K562 (cell line): Measurements from ENCODE around the gene LSM4. TPM values are rescaled to one million over a fixed set of nuclear protein-coding genes. Genes with fewer than 3 reads are reported as not detected.
A peak's percentile ranks its signal among the peaks of the same experiment; 100 is the strongest.

Experiments used
- AFF1 ChIP-seq, 2 experiments: fragments of 450-650 bp; IDR thresholded peaks; 2 replicates each; pipeline ENCODE4 v1.6.1; 2018; ENCODE audit warnings: mild to moderate bottlenecking in 2 of 2, low read depth in 1 of 2; ENCODE audit not compliant: partially characterized antibody in 2 of 2
- CTCF ChIP-seq, 3 experiments: IDR thresholded peaks in 2 of 3; conservative IDR thresholded peaks in 1 of 3; 2 replicates each; pipeline ENCODE4 v1.5.1; 2011 to 2012; ENCODE audit warnings: low read length in 3 of 3, mild to moderate bottlenecking in 3 of 3, control low read depth in 2 of 3, improper control_type of control experiment in 1 of 3, inconsistent platforms in 1 of 3, low read depth in 1 of 3, mixed read lengths in 1 of 3, moderate library complexity in 1 of 3; ENCODE audit not compliant: insufficient read depth in 2 of 3
- HDAC6 ChIP-seq: IDR thresholded peaks from 2 replicates; pipeline ENCODE4 v1.6.1; 2012; ENCODE audit warnings: low read depth, mild to moderate bottlenecking, control low read depth, inconsistent platforms, low read length, moderate library complexity
- RBFOX2 ChIP-seq: fragments of 200-400 bp; formaldehyde crosslinking; IDR thresholded peaks from 2 replicates; pipeline ENCODE4 v1.6.1; 2017; ENCODE audit warnings: low read depth, mild to moderate bottlenecking, low read length, moderate library complexity
- SRSF3 ChIP-seq: fragments of 200-400 bp; formaldehyde crosslinking; IDR thresholded peaks from 2 replicates; pipeline ENCODE4 v1.6.1; 2016; ENCODE audit warnings: mild to moderate bottlenecking, low read length, moderate library complexity; ENCODE audit not compliant: insufficient read depth
- SUPT5H ChIP-seq: fragments of 450-650 bp; IDR thresholded peaks from 2 replicates; pipeline ENCODE4 v1.6.1; 2016
- TEAD4 ChIP-seq, 2 experiments: sonication (generic) in 1 of 2; formaldehyde crosslinking in 1 of 2; IDR thresholded peaks; 2 replicates each; pipeline versions ENCODE4 v1.6.1 to v1.8.0; 2012 to 2022; ENCODE audit warnings: borderline replicate concordance in 1 of 2, inconsistent platforms in 1 of 2, low read length in 1 of 2, mild to moderate bottlenecking in 1 of 2, missing genetic modification reagents in 1 of 2
- polyA plus RNA-seq, 8 experiments: library from polyadenylated mRNA; depleted of rRNA in 4 of 8; stranded (reverse) in 5 of 8; unstranded in 3 of 8; fragments of >200 nt; fragmentation: Nextera tagmentation in 2 of 8; fragmentation: Illumina TruSeq in 1 of 8; extraction: Ambion mirVana in 2 of 8; extraction: Trizol in 1 of 8; gene quantifications; 2 replicates each; pipeline versions ENCODE4 v1.2.1 to v1.2.3, GENCODE V29; 2011 to 2014; ENCODE audit warnings: inconsistent platforms in 1 of 8, missing spikeins in 1 of 8
- total RNA-seq, 7 experiments: library from RNA; depleted of rRNA in 6 of 7; stranded (reverse); fragments of >200 nt in 6 of 7; fragmentation: Illumina TruSeq in 2 of 7; extraction: Trizol in 2 of 7; gene quantifications; 2 replicates each; pipeline versions ENCODE4 v1.2.1 to v1.2.3, GENCODE V29; 2011 to 2021; ENCODE audit warnings: low replicate concordance in 1 of 7

The LSM4 gene
- total and polyA plus RNA-seq, 9 of the 15 experiments (the other 6 are each of a cell fraction or from before 2014, with no cell fraction given): 11.9 to 763 (median 202) TPM

- TF ChIP-seq AFF1 (IDR thresholded peaks at IDR 0.05; ENCODE audit: low read depth in 1 of 2, partially characterized antibody in 2 of 2) (no peak), CTCF (IDR thresholded peaks at IDR 0.05 in 2 of 3, conservative IDR thresholded peaks at IDR 0.05 in 1 of 3; ENCODE audit: insufficient read depth in 2 of 3, low read depth in 1 of 3, low read length in 3 of 3) (no peak), TEAD4 (IDR thresholded peaks at IDR 0.05; ENCODE audit: low read length) (no peak), TEAD4 (CRISPR knock-in tag; IDR thresholded peaks at IDR 0.05; ENCODE audit: borderline replicate concordance) (0 out of 2 replicates have a peak, but pooled peaks have one; percentile 37), RBFOX2 (0 out of 2 replicates have a peak, but pooled peaks have one; percentile 24), SUPT5H (0 out of 2 replicates have a peak, but pooled peaks have one; percentile 2), HDAC6 (no peak), SRSF3 (no peak)
Observed at GRCh38 chr19:18274219-18274780, 48.6 kb downstream of the LSM4 start, which contains the start of gene IQCN (continued).
